Prostate gland (tissue), 2 donors: ENCODE data around the gene NRDC. TPM values are rescaled to one million over a fixed set of nuclear protein-coding genes. Genes with fewer than 3 reads are reported as not detected.
"Not testable (repeated sequence)": the region's sequence is repeated elsewhere in the genome, so short reads cannot be mapped to it uniquely, and the experiment has no call there.

Experiments
- DNase-seq: peaks from one replicate; pipeline ENCODE4 v3.0.0-alpha.2; 2019; ENCODE audit warnings: low spot score
- H3K27ac ChIP-seq, 2 donors: fragments of 200-600 bp; sonication (generic); 2 replicates each; pipeline ENCODE4 v1.5.1; 2017 to 2019
- H3K27me3 ChIP-seq: fragments of 200-600 bp; sonication (generic); replicated peaks from 2 replicates; pipeline ENCODE4 v1.5.1; 2019; ENCODE audit not compliant: insufficient read depth
- H3K36me3 ChIP-seq, 2 donors: fragments of 200-600 bp; sonication (generic); 1 replicate in 1 of 2; 2 replicates in 1 of 2; pipeline versions ENCODE4 v1.5.1 to v1.8.1; 2017 to 2019
- H3K4me1 ChIP-seq: fragments of 200-600 bp; sonication (generic); replicated peaks from 2 replicates; pipeline ENCODE4 v1.5.1; 2019
- H3K4me3 ChIP-seq, 2 donors: fragments of 200-600 bp; sonication (generic); 2 replicates each; pipeline ENCODE4 v1.5.1; 2017 to 2019
- H3K9me3 ChIP-seq: fragments of 200-600 bp; sonication (generic); 2 replicates; pipeline ENCODE4 v1.5.1; 2017
- POLR2A ChIP-seq: fragments of 450-650 bp; IDR thresholded peaks from one replicate; pipeline ENCODE4 v1.6.1; 2016; ENCODE audit warnings: antibody characterized with exemption, mild to moderate bottlenecking
- POLR2AphosphoS5 ChIP-seq: sonication (generic); formaldehyde crosslinking; IDR thresholded peaks from one replicate; pipeline ENCODE4 v1.6.1; 2017; ENCODE audit warnings: antibody characterized with exemption
- WGBS: methylation state at CpG from one replicate; pipeline ENCODE4 v1.1.5; 2018; 5-methylcytosine and 5-hydroxymethylcytosine counted together
- intact Hi-C: fragments of 100-400 bp; cut with DNase I; formaldehyde crosslinking; loops from one replicate; pipeline ENCODE4 v1.14.2; 2022
- total RNA-seq, 2 donors: library from RNA; depleted of rRNA; stranded (reverse); fragments of >200 nt; gene quantifications; one replicate each; pipeline ENCODE4 v1.1.0, GENCODE V29; 2016
- TF ChIP-seq, protein P1 (sequence below), 4 experiments: fragments of 200-600 bp in 2 of 4; fragments of 450-650 bp in 2 of 4; sonication (generic) in 2 of 4; IDR thresholded peaks; 1 replicate in 3 of 4; 2 replicates in 1 of 4; pipeline ENCODE4 v1.5.1; 2016 to 2019; ENCODE audit warnings: antibody characterized with exemption in 4 of 4, mild to moderate bottlenecking in 2 of 4, moderate library complexity in 2 of 4

NRDC gene
- total RNA-seq, 2 donors from 2014 or later = 48.5 to 67.7 TPM

DNA sequence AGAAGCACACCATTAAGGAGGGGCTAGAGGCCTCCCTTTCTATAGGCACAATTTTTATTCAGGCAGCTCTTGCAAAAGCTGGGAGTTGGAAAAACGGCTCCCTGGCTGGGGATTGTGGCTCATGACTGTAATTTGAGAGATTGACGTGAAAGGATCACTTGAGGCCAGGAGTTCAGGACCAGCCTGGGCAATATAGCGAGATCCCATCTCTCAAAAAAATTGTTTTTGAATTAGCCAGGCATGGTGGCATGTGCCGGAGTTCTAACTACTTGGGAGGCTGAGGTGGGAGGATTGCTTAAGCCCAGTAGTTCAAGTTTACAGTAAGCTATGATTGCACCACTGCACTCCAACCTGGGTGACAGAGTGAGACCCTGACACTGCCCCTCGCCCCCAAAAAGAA lies 23.9 kb upstream of the NRDC start:
- 84% methylated on average over 5 of the region's 5 CpGs for WGBS
- no peak for DNase-seq
- no peaks in the 10 kb centered on the region for H3K4me1 ChIP-seq
- H3K27ac ChIP-seq = no peak overlapping the region
- no peak overlapping the region for H3K4me3 ChIP-seq
- no peak for TF ChIP-seq POLR2A
- no peak for TF ChIP-seq POLR2AphosphoS5
- TF ChIP-seq, protein P1, sequence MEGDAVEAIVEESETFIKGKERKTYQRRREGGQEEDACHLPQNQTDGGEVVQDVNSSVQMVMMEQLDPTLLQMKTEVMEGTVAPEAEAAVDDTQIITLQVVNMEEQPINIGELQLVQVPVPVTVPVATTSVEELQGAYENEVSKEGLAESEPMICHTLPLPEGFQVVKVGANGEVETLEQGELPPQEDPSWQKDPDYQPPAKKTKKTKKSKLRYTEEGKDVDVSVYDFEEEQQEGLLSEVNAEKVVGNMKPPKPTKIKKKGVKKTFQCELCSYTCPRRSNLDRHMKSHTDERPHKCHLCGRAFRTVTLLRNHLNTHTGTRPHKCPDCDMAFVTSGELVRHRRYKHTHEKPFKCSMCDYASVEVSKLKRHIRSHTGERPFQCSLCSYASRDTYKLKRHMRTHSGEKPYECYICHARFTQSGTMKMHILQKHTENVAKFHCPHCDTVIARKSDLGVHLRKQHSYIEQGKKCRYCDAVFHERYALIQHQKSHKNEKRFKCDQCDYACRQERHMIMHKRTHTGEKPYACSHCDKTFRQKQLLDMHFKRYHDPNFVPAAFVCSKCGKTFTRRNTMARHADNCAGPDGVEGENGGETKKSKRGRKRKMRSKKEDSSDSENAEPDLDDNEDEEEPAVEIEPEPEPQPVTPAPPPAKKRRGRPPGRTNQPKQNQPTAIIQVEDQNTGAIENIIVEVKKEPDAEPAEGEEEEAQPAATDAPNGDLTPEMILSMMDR (IDR thresholded peaks at IDR 0.05) = no peak
- H3K36me3 ChIP-seq = no peaks in the 10 kb centered on the region
- no peaks in the 10 kb centered on the region for H3K9me3 ChIP-seq
- intact Hi-C loops = no loop called here
- no peaks in the 10 kb centered on the region for H3K27me3 ChIP-seq

DNA sequence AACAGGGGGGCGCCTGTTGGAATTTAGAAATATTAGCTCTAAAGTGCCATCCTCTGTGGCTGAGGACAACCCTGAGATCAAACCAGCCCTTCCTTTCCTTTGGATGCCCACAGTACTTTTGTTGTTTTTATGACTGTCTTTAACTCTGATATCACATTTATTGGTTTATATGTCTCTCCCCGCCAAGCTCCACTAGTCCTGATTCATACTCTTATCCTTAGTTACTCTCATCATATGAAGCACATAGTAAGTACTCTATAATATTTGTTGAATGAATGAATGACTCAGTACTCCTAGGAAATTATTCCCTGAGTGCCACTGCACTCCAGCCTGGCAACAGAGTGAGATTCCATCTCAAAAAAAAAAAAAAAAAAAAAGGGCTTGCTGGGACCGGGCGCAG lies 22.6 kb upstream of the NRDC start:
- H3K27me3 ChIP-seq = no peaks in the 10 kb centered on the region
- intact Hi-C loops = no loop called here
- TF ChIP-seq, protein P1 (IDR thresholded peaks at IDR 0.05) = no peak
- no peak for TF ChIP-seq POLR2A
- H3K9me3 ChIP-seq = no peaks in the 10 kb centered on the region
- WGBS = 92% methylated on average over 4 of the region's 4 CpGs
- DNase-seq = no peak
- no peaks in the 10 kb centered on the region for H3K36me3 ChIP-seq
- no peak overlapping the region for H3K27ac ChIP-seq
- no peak overlapping the region for H3K4me3 ChIP-seq
- no peaks in the 10 kb centered on the region for H3K4me1 ChIP-seq

DNA sequence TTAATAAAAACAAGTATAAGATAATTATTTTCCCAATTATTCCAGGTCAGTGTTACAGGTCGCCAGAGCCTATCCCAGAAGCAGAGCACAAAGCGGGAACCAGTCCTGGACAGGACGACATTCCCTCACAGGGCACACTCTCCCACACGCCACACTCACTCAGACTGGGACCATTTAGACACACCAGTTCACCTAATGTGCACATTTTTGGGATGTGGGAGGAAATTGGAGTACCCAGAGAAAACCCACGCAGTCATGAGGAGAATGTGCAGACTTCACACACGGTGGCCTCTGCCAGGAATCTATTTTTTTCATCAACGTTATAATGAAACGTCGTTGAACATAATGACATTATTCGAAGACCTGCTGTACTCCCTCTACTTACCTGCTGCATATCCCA lies 20.5 kb upstream of the NRDC start:
- H3K4me3 ChIP-seq = no peak overlapping the region
- TF ChIP-seq, protein P1 (IDR thresholded peaks at IDR 0.05) = no peak
- H3K27ac ChIP-seq = no peak overlapping the region
- no peaks in the 10 kb centered on the region for H3K9me3 ChIP-seq
- intact Hi-C loops = loop anchor here (5.0 kb wide), 1 partner anchor 103 kb away; no protein-coding TSS in a partner anchor
- 77% methylated on average over 10 of the region's 10 CpGs for WGBS
- H3K36me3 ChIP-seq = no peaks in the 10 kb centered on the region
- H3K27me3 ChIP-seq = no peaks in the 10 kb centered on the region
- no peaks in the 10 kb centered on the region for H3K4me1 ChIP-seq
- no peak for DNase-seq

DNA sequence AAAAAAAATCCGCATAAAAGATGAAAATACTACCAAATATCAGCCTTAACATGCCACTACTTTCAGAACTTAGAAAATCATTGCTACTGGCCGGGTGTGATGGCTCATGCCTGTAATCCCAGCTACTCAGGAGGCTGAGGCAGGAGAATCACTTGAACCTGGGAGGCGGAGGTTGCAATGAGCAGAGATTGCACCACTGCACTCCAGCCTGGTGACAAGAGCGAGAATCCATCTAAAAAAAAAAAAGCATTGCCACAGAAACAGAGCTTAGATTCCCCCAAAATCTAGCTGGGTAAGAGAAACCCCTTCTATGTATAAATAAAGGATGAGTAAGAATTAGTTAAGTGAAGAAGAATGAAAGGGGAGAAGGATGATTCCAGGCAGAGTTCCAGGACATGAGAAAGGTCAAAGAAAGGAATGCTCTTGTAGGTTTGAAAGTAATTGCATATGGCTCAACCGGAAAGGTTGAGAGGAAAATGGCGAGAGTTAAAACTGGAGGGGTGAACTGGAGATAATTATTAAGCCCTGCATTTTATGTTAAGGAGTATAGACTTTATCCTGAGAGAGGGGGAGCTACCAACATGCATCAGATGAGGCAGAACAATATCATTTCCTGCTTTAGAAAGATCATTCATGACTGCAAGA lies 19.7 kb upstream of the NRDC start:
- TF ChIP-seq POLR2A = no peak
- no peak for TF ChIP-seq POLR2AphosphoS5
- TF ChIP-seq, protein P1 (IDR thresholded peaks at IDR 0.05) = no peak
- intact Hi-C loops = loop anchor here (5.0 kb wide), 1 partner anchor 104 kb away; no protein-coding TSS in a partner anchor
- Histone ChIP-seq H3K27me3 (no peaks in the 10 kb centered on the region), H3K27ac (no peak overlapping the region), H3K36me3 (no peaks in the 10 kb centered on the region), H3K4me1 (no peaks in the 10 kb centered on the region), H3K9me3 (no peaks in the 10 kb centered on the region), H3K4me3 (no peak overlapping the region)
- WGBS = 76% methylated on average over 6 of the region's 6 CpGs
- DNase-seq = no peak

DNA sequence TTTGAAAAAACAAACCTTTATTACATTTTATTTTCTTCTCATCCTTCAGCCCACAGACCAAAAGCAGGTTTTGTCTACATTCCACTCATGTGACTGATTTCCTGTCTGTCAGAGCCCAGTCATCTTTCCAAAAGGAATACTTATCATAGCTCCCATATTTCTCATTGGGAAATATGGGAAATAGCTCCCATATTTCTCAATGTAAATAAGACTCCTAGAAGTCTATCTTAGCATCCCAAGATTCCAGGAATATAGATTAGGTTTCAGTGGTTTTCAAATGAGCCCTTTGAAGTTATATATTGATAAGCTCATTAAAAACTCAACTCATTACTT lies 19.1 kb upstream of the NRDC start:
- H3K27ac ChIP-seq = no peak overlapping the region
- no peaks in the 10 kb centered on the region for H3K9me3 ChIP-seq
- intact Hi-C loops = loop anchor here (5.0 kb wide), 1 partner anchor 105 kb away; no protein-coding TSS in a partner anchor

DNA sequence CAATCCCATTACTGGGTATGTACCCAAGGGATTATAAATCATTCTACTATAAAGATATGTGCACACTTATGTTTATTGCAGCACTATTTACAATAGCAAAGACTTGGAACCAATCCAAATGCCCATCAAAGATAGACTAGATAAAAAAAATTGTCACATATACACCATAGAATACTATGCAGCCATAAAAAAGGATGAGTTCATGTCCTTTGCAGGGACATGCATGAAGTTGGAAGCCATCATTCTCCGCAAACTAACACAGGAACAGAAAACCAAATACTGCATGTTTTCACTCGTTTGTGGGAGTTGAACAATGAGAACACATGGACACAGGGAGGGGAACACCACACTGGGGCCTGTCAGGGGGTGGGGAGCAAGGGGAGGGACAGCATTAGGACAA lies 16.2 kb upstream of the NRDC start:
- intact Hi-C loops = loop anchor here (5.0 kb wide), 1 partner anchor 108 kb away; no protein-coding TSS in a partner anchor
- H3K27me3 ChIP-seq = not testable (repeated sequence)

More for the DNA sequence above, 19.1 kb upstream of the NRDC start:
- Histone ChIP-seq H3K36me3 (no peaks in the 10 kb centered on the region), H3K4me3 (no peak overlapping the region), H3K4me1 (no peaks in the 10 kb centered on the region), H3K27me3 (no peaks in the 10 kb centered on the region)
- DNase-seq = no peak
- TF ChIP-seq POLR2A (no peak), POLR2AphosphoS5 (no peak)
- TF ChIP-seq, protein P1 (IDR thresholded peaks at IDR 0.05) = no peak

More for the DNA sequence above, 16.2 kb upstream of the NRDC start:
- not testable (repeated sequence) for DNase-seq, H3K27ac ChIP-seq, H3K36me3 ChIP-seq, H3K4me1 ChIP-seq, H3K9me3 ChIP-seq, H3K4me3 ChIP-seq
- 64% methylated on average over 2 of the region's 2 CpGs for WGBS
